Epithelial cell of prostate (primary cell): Measurements from ENCODE around the gene CYP1A1.

Source experiments
- DNase-seq: peaks from one replicate; pipeline ENCODE4 v3.0.0-alpha.2; 2011; ENCODE audit warnings: low read depth, low spot score
- H3K27ac ChIP-seq: fragments of 450-650 bp; 2 replicates; pipeline ENCODE4 v1.5.1; 2017; ENCODE audit warnings: mild to moderate bottlenecking

CYP1A1 gene, protein sequence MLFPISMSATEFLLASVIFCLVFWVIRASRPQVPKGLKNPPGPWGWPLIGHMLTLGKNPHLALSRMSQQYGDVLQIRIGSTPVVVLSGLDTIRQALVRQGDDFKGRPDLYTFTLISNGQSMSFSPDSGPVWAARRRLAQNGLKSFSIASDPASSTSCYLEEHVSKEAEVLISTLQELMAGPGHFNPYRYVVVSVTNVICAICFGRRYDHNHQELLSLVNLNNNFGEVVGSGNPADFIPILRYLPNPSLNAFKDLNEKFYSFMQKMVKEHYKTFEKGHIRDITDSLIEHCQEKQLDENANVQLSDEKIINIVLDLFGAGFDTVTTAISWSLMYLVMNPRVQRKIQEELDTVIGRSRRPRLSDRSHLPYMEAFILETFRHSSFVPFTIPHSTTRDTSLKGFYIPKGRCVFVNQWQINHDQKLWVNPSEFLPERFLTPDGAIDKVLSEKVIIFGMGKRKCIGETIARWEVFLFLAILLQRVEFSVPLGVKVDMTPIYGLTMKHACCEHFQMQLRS

DNA sequence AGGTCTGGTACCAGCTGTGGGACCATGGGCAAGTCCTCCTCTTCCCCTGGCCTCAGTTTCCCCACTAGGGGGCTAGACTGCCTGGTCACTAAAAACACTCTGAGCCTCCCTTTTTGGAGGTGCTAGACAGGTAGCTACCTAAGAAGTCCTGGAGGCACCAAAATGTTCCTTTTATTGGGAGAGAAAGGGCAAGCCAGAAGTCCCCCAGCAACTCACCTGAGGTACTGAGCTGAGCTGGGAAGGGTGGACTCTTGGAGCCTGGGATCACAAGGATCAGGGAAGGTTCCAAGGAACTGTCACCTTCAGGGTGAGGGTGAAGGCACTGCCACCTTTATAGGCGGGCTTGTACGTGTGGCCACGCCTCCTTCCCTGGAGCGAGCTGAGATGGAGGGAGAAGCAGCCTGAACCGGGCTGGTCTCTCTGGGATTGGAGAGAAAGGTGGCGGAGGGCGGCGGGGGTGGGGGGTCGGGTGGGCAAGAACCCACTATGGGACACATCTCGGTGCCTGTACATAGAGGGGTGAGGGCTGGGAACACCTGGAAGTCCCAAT, at the start of gene CYP1A1:
Gene CYP1A1 (minus strand): TSS at position 304 of the 550 bp plus-strand sequence. CDS start 2,431 bp downstream, outside the sequence.
- H3K27ac ChIP-seq: no peak within 1 kb of the TSS
- DNase-seq: no peak

- peak overlapping the region; percentile 1 for H3K27ac ChIP-seq
These were observed 48.5 kb upstream of the CYP1A1 start for GRCh38 chr15:74773731-74774252.

DNA sequence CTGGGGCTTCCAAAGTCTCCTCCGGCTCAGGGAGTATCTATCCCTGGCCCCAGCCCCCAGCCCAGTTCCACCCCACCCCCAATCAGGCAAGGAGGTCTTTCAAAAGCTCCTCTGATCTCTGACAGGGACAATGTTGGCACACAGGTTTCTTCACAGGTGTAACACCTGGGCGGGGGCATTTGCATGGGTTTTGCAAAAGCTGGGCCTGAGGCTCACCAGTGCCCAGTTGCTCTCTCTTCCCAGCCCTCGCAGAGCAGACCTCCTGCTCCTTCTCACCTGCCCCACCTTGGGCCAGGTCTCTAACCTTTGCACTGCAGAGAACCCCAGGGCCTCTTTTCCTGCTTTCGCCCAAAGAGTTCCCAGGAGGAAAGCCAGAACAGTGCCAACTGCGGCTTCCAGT, 48.0 kb upstream of the CYP1A1 start:
- peak overlapping the region; percentile 1 for H3K27ac ChIP-seq

More at GRCh38 chr15:74773731-74774252, 48.5 kb upstream of the CYP1A1 start:
- DNase-seq: peak; percentile 10

DNA sequence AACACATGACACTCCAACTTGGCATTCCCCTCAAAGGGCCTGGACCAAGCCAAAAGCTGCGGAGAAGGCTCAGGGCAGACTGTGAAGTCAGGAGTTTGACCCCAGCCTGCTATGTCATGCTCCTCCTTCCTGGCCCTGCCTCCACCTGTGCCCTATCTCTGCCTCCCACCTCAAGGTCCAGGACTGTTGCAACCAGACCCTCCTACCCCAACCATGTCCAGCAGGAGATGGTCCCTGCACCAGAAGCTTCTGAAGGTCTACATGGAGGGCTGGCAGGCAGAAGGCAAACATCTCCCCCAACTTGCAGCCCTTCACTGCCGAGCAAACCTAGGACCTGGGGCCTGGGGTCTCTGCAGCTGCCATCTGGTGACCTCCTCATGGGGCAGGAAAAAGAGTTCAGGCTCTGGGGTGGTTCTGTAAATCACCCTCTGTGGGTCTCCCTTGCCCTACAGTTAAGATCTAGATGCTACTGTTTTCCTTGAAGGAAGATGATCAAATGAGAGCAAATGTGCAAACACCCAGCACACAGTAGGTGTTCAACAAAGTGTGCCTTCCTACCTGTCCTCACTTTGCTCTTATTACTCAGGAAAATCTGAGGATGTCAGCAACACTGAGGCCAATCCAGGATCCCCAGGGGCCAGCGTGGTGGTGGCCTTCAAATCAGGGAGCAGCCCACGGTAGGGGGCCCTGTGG, 45.0 kb upstream of the CYP1A1 start:
- no peak for DNase-seq
- no peak overlapping the region for H3K27ac ChIP-seq

More for the DNA sequence above, 48.0 kb upstream of the CYP1A1 start:
- DNase-seq: no peak

GRCh38 chr15:74769463-74770025, 44.2 kb upstream of the CYP1A1 start:
- DNase-seq: no peak
- H3K27ac ChIP-seq: no peak overlapping the region

DNA sequence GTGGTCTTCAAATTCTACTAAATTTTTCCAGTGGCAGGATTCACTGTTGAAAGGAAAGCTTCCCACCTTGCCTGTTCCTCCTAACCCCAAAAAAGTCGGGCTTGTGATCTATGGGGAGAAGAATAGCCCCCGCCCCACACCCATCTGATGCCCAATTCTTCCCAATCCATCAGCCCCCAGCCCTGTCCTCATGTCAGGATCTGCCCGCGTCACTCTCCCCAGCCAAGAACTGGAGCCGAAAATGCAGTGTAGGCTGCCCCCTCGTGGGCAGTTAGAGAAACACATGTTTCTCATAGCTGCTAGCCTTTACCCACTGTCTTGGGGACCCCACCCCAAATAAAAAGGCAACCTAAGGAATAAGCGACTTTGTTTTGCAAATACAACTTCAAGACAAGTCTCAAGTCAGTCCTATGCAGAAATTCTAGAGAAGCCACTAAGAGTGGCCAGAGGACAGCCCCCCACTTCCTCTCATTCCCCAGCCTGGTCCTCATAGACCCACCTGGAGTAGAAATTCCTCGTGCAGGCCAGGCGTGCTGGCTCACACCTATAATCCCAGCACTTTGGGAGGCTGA, 43.5 kb upstream of the CYP1A1 start:
- no peak for DNase-seq
- H3K27ac ChIP-seq: no peak overlapping the region

DNA sequence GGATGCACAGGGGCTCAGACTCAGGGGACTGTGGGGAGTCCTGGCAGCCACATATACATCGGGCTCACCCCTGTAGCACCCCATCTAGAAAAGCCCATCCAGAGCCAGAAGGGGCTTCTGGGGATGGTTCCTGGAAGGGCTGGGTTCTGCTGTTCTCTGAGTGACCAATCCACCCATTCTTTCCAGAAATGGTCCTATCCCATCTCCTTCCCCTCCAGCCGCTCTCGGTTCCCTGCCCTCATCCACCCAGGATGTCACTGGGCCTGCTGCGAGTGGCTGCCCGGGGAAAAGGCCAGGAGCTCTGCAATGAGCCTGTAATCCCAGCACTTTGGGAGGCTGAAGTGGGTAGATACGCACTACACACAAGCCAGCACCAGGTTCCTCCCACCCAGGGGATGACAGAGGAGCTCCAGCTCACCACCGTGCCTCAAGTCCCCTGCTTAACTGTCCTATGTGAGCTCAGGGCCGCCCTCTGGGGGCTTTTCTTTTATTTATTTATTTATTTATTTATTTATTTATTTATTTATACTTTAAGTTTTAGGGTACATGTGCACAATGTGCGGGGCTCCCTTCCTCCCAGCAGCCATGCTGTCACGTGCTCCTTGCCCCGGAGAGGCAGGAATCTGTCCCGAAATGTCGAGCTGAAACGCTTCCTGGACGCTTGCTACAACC, 42.9 kb upstream of the CYP1A1 start:
- no peak overlapping the region for H3K27ac ChIP-seq
- DNase-seq: no peak

DNA sequence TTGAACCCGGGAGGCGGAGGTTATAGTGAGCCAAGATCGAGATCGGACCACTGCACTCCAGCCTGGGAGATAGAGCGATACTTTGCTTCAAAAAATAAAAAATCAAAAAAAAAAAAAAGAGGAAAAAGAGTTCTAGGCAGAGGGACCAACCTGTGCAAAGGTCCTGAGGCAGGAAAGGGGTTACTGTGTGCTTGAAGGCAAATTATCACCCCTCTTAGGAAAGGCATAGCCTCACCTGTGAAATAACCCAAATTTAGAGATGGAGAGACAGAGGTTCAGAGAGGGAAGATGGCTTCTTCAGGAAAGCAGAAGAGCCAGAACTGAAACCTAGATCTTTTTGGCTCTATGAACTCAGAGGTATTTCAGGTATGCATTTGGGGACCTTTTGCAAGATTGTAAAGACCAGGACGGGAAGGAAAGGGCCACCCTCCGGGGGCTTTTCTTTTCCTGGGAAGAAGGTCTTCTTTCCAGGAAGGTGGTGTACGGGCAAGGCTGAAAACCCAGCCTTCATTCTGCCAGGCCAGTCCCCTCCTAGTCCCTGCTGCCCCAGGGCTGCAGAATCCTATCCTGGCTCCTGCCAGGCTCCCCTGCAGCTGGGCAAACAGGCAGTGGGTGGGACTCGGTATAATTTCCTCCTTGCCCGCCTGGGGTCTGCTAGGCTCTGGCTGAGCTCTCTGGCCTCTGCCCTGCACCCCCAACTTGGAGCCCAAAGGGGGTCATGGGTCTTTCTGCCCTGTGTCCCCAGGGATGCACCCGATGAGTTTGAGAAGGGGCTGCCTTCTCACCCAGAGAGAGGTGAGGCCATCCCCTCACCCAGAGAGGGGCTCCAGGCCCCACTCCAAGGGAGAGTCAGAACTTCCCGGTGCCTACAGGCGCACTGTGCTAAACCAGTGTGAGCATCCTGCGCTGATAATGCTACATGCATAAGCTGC, 42.1 kb upstream of the CYP1A1 start:
- no peak overlapping the region for H3K27ac ChIP-seq

GRCh38 chr15:74763416-74763815, 38.1 kb upstream of the CYP1A1 start:
- no peak overlapping the region for H3K27ac ChIP-seq
- DNase-seq: peak; percentile 86

More for the DNA sequence above, 42.1 kb upstream of the CYP1A1 start:
- DNase-seq: no peak

DNA sequence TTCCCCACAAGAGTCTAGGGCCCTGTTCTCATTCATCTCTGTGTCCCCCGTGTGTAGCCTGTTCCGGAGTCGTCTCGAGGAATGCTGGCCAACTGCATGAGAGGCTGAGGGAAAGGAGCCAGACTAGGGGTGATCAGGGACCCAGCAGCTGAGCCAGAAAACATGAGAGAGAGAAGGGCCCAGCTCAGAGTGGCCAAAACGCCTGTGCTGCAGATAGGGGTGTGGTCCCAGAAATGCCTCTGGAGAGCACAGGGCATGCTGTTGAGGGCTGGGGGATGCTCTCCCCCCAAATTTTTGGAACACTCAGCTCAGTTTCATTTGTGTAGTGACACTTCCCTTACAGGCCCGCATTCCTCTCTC, 37.4 kb upstream of the CYP1A1 start:
- H3K27ac ChIP-seq: no peak overlapping the region
- no peak for DNase-seq

DNA sequence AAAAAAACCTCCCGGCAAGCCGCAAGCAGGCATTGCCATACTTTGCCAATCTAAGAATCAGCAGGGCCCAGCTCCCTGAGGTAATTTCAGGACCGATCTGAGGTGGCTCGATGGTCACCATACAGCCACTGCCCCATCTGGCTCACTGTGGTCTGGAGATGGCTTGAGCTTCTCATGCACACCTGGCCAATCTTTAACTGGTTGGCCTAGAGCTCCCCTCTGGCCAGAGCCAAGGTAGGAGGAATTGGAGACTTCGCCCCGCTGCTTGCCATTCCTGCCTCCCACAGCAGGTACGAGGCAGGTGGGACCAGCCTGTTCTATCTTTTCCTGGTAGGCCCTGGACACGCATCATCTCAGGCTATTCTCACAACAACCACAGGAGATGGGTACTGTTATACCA, 33.4 kb upstream of the CYP1A1 start:
- no peak for DNase-seq

GRCh38 chr15:74754593-74755215, 29.4 kb upstream of the CYP1A1 start:
- H3K27ac ChIP-seq: no peak overlapping the region
- DNase-seq: no peak

More for the DNA sequence above, 33.4 kb upstream of the CYP1A1 start:
- no peak overlapping the region for H3K27ac ChIP-seq

GRCh38 chr15:74752531-74752930, 27.2 kb upstream of the CYP1A1 start:
- peak; percentile 29 for DNase-seq
- H3K27ac ChIP-seq: no peak overlapping the region

GRCh38 chr15:74752011-74752410, 26.7 kb upstream of the CYP1A1 start:
- no peak for DNase-seq

GRCh38 chr15:74750751-74751150, 25.4 kb upstream of the CYP1A1 start:
- no peak overlapping the region for H3K27ac ChIP-seq
- DNase-seq: no peak

More at GRCh38 chr15:74752011-74752410, 26.7 kb upstream of the CYP1A1 start:
- H3K27ac ChIP-seq: no peak overlapping the region

GRCh38 chr15:74749832-74750231, 24.5 kb upstream of the CYP1A1 start:
- no peak for DNase-seq
- H3K27ac ChIP-seq: no peak overlapping the region

DNA sequence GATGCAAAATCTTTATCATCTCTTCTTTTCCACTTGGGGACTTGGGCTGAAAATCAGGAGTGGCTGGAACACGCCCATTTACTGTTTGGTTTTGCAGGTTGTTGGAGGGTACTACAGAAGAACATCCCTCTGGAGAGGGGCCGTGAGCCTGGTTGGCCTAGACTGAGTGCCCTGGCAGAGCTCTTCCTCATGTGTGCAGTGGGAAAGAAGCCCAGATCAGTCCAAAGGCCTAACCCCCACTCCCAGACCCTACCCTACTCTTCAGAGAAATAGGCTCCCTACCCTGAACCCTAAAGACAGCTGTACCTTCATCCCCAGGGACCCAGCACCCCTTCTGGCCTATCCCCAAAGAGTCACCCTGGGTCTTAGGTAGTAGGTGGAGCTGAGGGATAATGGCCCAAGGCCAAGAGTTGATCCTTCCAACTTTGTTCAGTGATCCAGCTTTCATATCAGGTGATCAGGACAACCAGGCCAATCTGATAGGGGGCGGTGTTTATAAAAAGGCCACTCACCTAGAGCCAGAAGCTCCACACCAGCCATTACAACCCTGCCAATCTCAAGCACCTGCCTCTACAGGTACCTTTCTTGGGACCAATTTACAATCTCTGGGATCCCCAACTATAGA, 23.1 kb upstream of the CYP1A1 start, which contains the start of gene CYP1A2:
Gene CYP1A2 (plus strand): TSS at position 524 of the 625 bp plus-strand sequence. CDS start 894 bp downstream, outside the sequence.
- no peak for DNase-seq
- no peak within 1 kb of the TSS for H3K27ac ChIP-seq
